ENCODE measurements around the gene ABL1. TPM values are rescaled to one million over a fixed set of nuclear protein-coding genes. Genes with fewer than 3 reads are reported as not detected.

ABL1 gene
- total and polyA plus RNA-seq, 7 donors = 15.5 to 41.0 (median 31.2) TPM

- ATAC-seq (no peak), DNase-seq (no peak)
- 43 to 51% (median 45%) methylated on average over 4 of the region's 4 CpGs for WGBS, 3 donors
- Histone ChIP-seq H3K4me3 (peak overlapping the region; percentile 83), H3K9me3 (no peaks in the 10 kb centered on the region), H3K27me3 (ENCODE audit: insufficient read depth in 3 of 3, low read length in 2 of 3) (no peaks in the 10 kb centered on the region), H3K27ac (peak overlapping the region; percentile 53), H3K4me1 (peaks cover 71% of the 10 kb centered on the region), H3K36me3 (ENCODE audit: insufficient read depth in 1 of 2, low read depth in 1 of 2) (no peaks in the 10 kb centered on the region)
- intact Hi-C loops (cut with DNase I) = no loop called here
- TF ChIP-seq, protein P1, sequence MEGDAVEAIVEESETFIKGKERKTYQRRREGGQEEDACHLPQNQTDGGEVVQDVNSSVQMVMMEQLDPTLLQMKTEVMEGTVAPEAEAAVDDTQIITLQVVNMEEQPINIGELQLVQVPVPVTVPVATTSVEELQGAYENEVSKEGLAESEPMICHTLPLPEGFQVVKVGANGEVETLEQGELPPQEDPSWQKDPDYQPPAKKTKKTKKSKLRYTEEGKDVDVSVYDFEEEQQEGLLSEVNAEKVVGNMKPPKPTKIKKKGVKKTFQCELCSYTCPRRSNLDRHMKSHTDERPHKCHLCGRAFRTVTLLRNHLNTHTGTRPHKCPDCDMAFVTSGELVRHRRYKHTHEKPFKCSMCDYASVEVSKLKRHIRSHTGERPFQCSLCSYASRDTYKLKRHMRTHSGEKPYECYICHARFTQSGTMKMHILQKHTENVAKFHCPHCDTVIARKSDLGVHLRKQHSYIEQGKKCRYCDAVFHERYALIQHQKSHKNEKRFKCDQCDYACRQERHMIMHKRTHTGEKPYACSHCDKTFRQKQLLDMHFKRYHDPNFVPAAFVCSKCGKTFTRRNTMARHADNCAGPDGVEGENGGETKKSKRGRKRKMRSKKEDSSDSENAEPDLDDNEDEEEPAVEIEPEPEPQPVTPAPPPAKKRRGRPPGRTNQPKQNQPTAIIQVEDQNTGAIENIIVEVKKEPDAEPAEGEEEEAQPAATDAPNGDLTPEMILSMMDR (IDR thresholded peaks at IDR 0.05) = no peak
These were observed 2.6 kb downstream of the ABL1 start for GRCh38 chr9:130837643-130838042.

GRCh38 chr9:130839132-130840111 is 4.4 kb downstream of the ABL1 start:
- no peak for DNase-seq
- Histone ChIP-seq H3K9me3 (no peaks in the 10 kb centered on the region), H3K4me1 (peaks cover 73% of the 10 kb centered on the region), H3K27me3 (ENCODE audit: insufficient read depth in 3 of 3, low read length in 2 of 3) (no peaks in the 10 kb centered on the region), H3K36me3 (ENCODE audit: insufficient read depth in 1 of 2, low read depth in 1 of 2) (no peaks in the 10 kb centered on the region), H3K4me3 (no peak overlapping the region), H3K27ac (peak overlapping the region; percentile 11)
- 32 to 53% (median 41%) methylated on average over 9 of the region's 9 CpGs for WGBS, 3 donors
- intact Hi-C loops (cut with DNase I) = no loop called here
- peak; percentile 34 to 67 (median 54) for ATAC-seq
- TF ChIP-seq, protein P1 (IDR thresholded peaks at IDR 0.05) = no peak

DNA sequence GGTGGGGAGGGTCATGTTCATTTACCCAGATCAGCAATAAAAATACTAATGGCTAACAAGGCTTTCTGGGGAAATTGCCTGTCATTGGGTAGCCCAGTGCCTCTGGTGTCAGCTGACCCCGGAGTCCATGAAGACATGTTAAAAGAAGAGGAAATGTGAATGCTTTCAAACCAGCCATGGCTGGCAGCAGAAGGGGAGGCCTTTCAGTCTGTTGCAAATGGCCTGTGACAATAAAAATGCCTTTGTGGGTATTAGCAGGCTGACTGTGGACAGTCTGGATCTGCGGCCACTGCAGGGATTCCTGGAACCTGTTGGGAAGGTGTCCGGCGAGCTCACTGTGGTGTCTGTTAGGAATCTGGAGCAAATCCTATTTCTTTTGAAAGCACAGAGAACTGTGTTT is 7.5 kb downstream of the ABL1 start:
- TF ChIP-seq, protein P1 (IDR thresholded peaks at IDR 0.05) = no peak
- Histone ChIP-seq H3K27ac (no peak overlapping the region), H3K36me3 (ENCODE audit: insufficient read depth in 1 of 2, low read depth in 1 of 2) (no peaks in the 10 kb centered on the region), H3K4me1 (peaks cover 89% of the 10 kb centered on the region), H3K4me3 (no peak overlapping the region), H3K9me3 (no peaks in the 10 kb centered on the region), H3K27me3 (ENCODE audit: insufficient read depth in 3 of 3, low read length in 2 of 3) (no peaks in the 10 kb centered on the region)
- ATAC-seq = no peak
- intact Hi-C loops (cut with DNase I) = no loop called here
- no peak for DNase-seq
- WGBS, 3 donors = 57 to 68% (median 67%) methylated on average over 4 of the region's 4 CpGs

GRCh38 chr9:130843049-130843908 is 8.2 kb downstream of the ABL1 start:
- WGBS, 3 donors = 50 to 66% (median 52%) methylated on average over 9 of the region's 9 CpGs
- no peaks in the 10 kb centered on the region for H3K27me3 ChIP-seq (ENCODE audit: insufficient read depth in 3 of 3, low read length in 2 of 3)
- peak in 1 of 4 donors; percentile 17 for ATAC-seq
- intact Hi-C loops (cut with DNase I) = no loop called here
- H3K9me3 ChIP-seq = no peaks in the 10 kb centered on the region
- no peaks in the 10 kb centered on the region for H3K36me3 ChIP-seq (ENCODE audit: insufficient read depth in 1 of 2, low read depth in 1 of 2)
- TF ChIP-seq, protein P1 (IDR thresholded peaks at IDR 0.05) = no peak
- H3K4me3 ChIP-seq = no peak overlapping the region
- H3K27ac ChIP-seq = no peak overlapping the region
- peaks cover 87% of the 10 kb centered on the region for H3K4me1 ChIP-seq
- no peak for DNase-seq
